K562 (cell line): Measurements from ENCODE around the gene PIK3CD. TPM values are rescaled to one million over a fixed set of nuclear protein-coding genes. Genes with fewer than 3 reads are reported as not detected.
A peak's percentile ranks its signal among the peaks of the same experiment; 100 is the strongest.

Experiments
- ATAC-seq: fragments of 200-7000 bp; cut with Tn5 transposase; 3 replicates; pipeline ENCODE4 v1.9.1; 2020; ENCODE audit warnings: moderate library complexity
- BruUV-seq: library from RNA; stranded (reverse); fragments of 400-500 nt; replicated peaks from 2 replicates; lab custom pipeline; 2021; lab: Mats Ljungman, UMichigan
- CTCF ChIA-PET: fragments of 300-600 bp; formaldehyde crosslinking; extraction: SDS; loops from one replicate; lab custom pipeline; 2021; ENCODE audit warnings: low intra/inter-chr PET ratio; lab: Yijun Ruan, JAX
- POLR2A ChIA-PET: fragments of 300-600, 350-650 bp; sonication (Branson Sonifier 250); formaldehyde crosslinking; extraction: SDS; loops from one replicate; lab custom pipeline; 2021; ENCODE audit warnings: antibody characterized with exemption, inconsistent platforms; lab: Yijun Ruan, JAX
- DNase-seq, 4 experiments: peaks; one replicate each; pipeline versions ENCODE4 v3.0.0 to v3.0.0-alpha.2; 2011 to 2018; ENCODE audit warnings: low spot score in 3 of 4, mixed read lengths in 3 of 4; ENCODE audit errors: extremely low read depth in 1 of 4
- FAIRE-seq: peaks from 2 replicates; lab custom pipeline; 2011; peaks lifted over from hg19 to GRCh38; lab: Jason Lieb, UNC
- H2AFZ ChIP-seq: 2 replicates; pipeline ENCODE4 v1.6.0; 2011; ENCODE audit warnings: low read depth, low read length, control low read depth, inconsistent platforms
- H3K27ac ChIP-seq: fragments of 200-600 bp; 3 replicates; pipeline ENCODE4 v1.8.0; 2011; ENCODE audit warnings: low read depth, mild to moderate bottlenecking, control low read depth, inconsistent platforms, low read length, moderate library complexity, mixed read lengths; ENCODE audit errors: extremely low read depth
- H3K27me3 ChIP-seq, 2 experiments: fragments of 300-600 bp in 1 of 2; 2 replicates in 1 of 2; 3 replicates in 1 of 2; pipeline versions ENCODE4 v1.6.0 to v1.8.0; 2011; ENCODE audit warnings: inconsistent platforms in 2 of 2, low read length in 2 of 2, mild to moderate bottlenecking in 1 of 2, mixed read lengths in 1 of 2, moderate library complexity in 1 of 2; ENCODE audit not compliant: control insufficient read depth in 2 of 2, insufficient read depth in 2 of 2
- H3K36me3 ChIP-seq: fragments of 300-600 bp; 3 replicates; pipeline ENCODE4 v1.8.0; 2011; ENCODE audit warnings: mild to moderate bottlenecking, low read length, inconsistent platforms; ENCODE audit not compliant: control insufficient read depth, insufficient read depth
- H3K4me1 ChIP-seq, 2 experiments: fragments of 200-600 bp in 1 of 2; replicated peaks in 1 of 2; 2 replicates in 1 of 2; 3 replicates in 1 of 2; pipeline versions ENCODE4 v1.5.1 to v1.8.0; 2011; ENCODE audit warnings: inconsistent platforms in 2 of 2, low read length in 2 of 2, mild to moderate bottlenecking in 1 of 2, mixed read lengths in 1 of 2, moderate library complexity in 1 of 2; ENCODE audit not compliant: control insufficient read depth in 2 of 2, insufficient read depth in 2 of 2
- H3K4me2 ChIP-seq: 2 replicates; pipeline ENCODE4 v1.6.1; 2011; ENCODE audit warnings: low read length, control low read depth, inconsistent platforms, mixed read lengths; ENCODE audit not compliant: insufficient read depth
- H3K4me3 ChIP-seq: fragments of 200-600 bp; sonication (generic), shearing (Covaris generic); 2 replicates; pipeline ENCODE4 v1.5.1; 2016; ENCODE audit warnings: control low read depth, inconsistent platforms
- H3K79me2 ChIP-seq: fragments of 200-600 bp; 3 replicates; pipeline ENCODE4 v1.8.0; 2011; ENCODE audit warnings: low read length, inconsistent platforms; ENCODE audit not compliant: control insufficient read depth, insufficient read depth
- H3K9ac ChIP-seq, 2 experiments: 2 replicates each; pipeline versions ENCODE4 v1.6.0 to v1.6.1; 2011; ENCODE audit warnings: low read depth in 2 of 2, low read length in 2 of 2, control low read depth in 1 of 2, inconsistent platforms in 1 of 2, mild to moderate bottlenecking in 1 of 2, mixed read lengths in 1 of 2; ENCODE audit not compliant: insufficient read depth in 1 of 2
- H3K9me1 ChIP-seq: one replicate; pipeline ENCODE4 v1.6.0; 2011; ENCODE audit warnings: inconsistent platforms, mild to moderate bottlenecking, low read length, moderate library complexity; ENCODE audit not compliant: control insufficient read depth, insufficient read depth
- H3K9me3 ChIP-seq: replicated peaks from 2 replicates; pipeline ENCODE4 v1.5.1; 2011; ENCODE audit warnings: low read depth, low read length, inconsistent platforms; ENCODE audit not compliant: control insufficient read depth, insufficient read depth
- H4K20me1 ChIP-seq: replicated peaks from 2 replicates; pipeline ENCODE4 v1.6.1; 2011; ENCODE audit warnings: low read length, inconsistent platforms, mixed read lengths; ENCODE audit not compliant: control insufficient read depth, insufficient read depth
- CC2D1A ChIP-seq: fragments of 450-650 bp; IDR thresholded peaks from 2 replicates; pipeline ENCODE4 v1.6.1; 2017; ENCODE audit warnings: mild to moderate bottlenecking
- FOXK2 ChIP-seq, 2 experiments: fragments of 450-650 bp; IDR thresholded peaks in 1 of 2; conservative IDR thresholded peaks in 1 of 2; 2 replicates each; pipeline ENCODE4 v1.6.1; 2016; ENCODE audit warnings: low read depth in 2 of 2, mild to moderate bottlenecking in 1 of 2
- JUN ChIP-seq, 2 experiments: sonication (generic) in 1 of 2; formaldehyde crosslinking in 1 of 2; IDR thresholded peaks; 2 replicates each; pipeline versions ENCODE4 v1.6.1 to v1.8.0; 2012 to 2022; ENCODE audit warnings: borderline replicate concordance in 2 of 2, mild to moderate bottlenecking in 2 of 2, improper control_type of control experiment in 1 of 2, low read depth in 1 of 2, low read length in 1 of 2, missing genetic modification reagents in 1 of 2
- LARP7 ChIP-seq: fragments of 450-650 bp; IDR thresholded peaks from 2 replicates; pipeline ENCODE4 v1.6.1; 2016
- MAFF ChIP-seq: IDR thresholded peaks from 2 replicates; pipeline ENCODE4 v1.6.1; 2012; ENCODE audit warnings: low read length, improper control_type of control experiment
- MECOM ChIP-seq: fragments of 250-450 bp; sonication (Bioruptor Pico); IDR thresholded peaks from 2 replicates; pipeline ENCODE4 v1.8.0; 2022; ENCODE audit warnings: inconsistent platforms
- RBFOX2 ChIP-seq: fragments of 200-400 bp; formaldehyde crosslinking; IDR thresholded peaks from 2 replicates; pipeline ENCODE4 v1.6.1; 2017; ENCODE audit warnings: low read depth, mild to moderate bottlenecking, low read length, moderate library complexity
- SMAD4 ChIP-seq: fragments of 250-450 bp; sonication (Bioruptor Pico); conservative IDR thresholded peaks from 2 replicates; pipeline ENCODE4 v1.8.0; 2021; ENCODE audit warnings: inconsistent platforms, mild to moderate bottlenecking, moderate library complexity
- SPI1 ChIP-seq: IDR thresholded peaks from 2 replicates; pipeline ENCODE4 v1.6.1; 2011; ENCODE audit warnings: low read depth, low read length, control low read depth, borderline replicate concordance
- SREBF1 ChIP-seq: fragments of 150-350 bp; IDR thresholded peaks from 2 replicates; pipeline ENCODE4 v1.6.1; 2014; ENCODE audit warnings: antibody characterized with exemption, low read depth, low read length, borderline replicate concordance
- ZNF197 ChIP-seq: fragments of 200-800 bp; sonication (Bioruptor generic); IDR thresholded peaks from 2 replicates; pipeline ENCODE4 v1.6.1; 2016; ENCODE audit warnings: low read depth, missing genetic modification characterization, missing compliant biosample characterization
- ZNF431 ChIP-seq: sonication (generic); formaldehyde crosslinking; IDR thresholded peaks from 2 replicates; pipeline ENCODE4 v1.8.0; 2022; ENCODE audit warnings: mild to moderate bottlenecking, missing genetic modification reagents
- ZSCAN29 ChIP-seq: fragments of 450-650 bp; IDR thresholded peaks from 2 replicates; pipeline ENCODE4 v1.6.1; 2017
- WGBS: fragments of 100-300 bp; shearing (Covaris generic); methylation state at CpG from one replicate; pipeline ENCODE4 v1.1.6; 2016; ENCODE audit warnings: low coverage, mixed read lengths; ENCODE audit not compliant: insufficient coverage; ENCODE audit errors: missing lambda C conversion rate; 5-methylcytosine and 5-hydroxymethylcytosine counted together
- in situ Hi-C: fragments of 300-500 bp; cut with MboI; formaldehyde crosslinking; loops from 4 replicates; pipeline ENCODE4 v1.15.0; 2018; ENCODE audit warnings: inconsistent platforms, mixed read lengths
- intact Hi-C: fragments of 100-400 bp; cut with micrococcal nuclease; formaldehyde crosslinking; loops from 2 replicates; pipeline ENCODE4 v1.14.2; 2022
- polyA plus RNA-seq, 8 experiments: library from polyadenylated mRNA; depleted of rRNA in 4 of 8; stranded (reverse) in 5 of 8; unstranded in 3 of 8; fragments of >200 nt; fragmentation: Nextera tagmentation in 2 of 8; fragmentation: Illumina TruSeq in 1 of 8; extraction: Ambion mirVana in 2 of 8; extraction: Trizol in 1 of 8; gene quantifications; 2 replicates each; pipeline versions ENCODE4 v1.2.1 to v1.2.3, GENCODE V29; 2011 to 2014; ENCODE audit warnings: inconsistent platforms in 1 of 8, missing spikeins in 1 of 8
- total RNA-seq, 7 experiments: library from RNA; depleted of rRNA in 6 of 7; stranded (reverse); fragments of >200 nt in 6 of 7; fragmentation: Illumina TruSeq in 2 of 7; extraction: Trizol in 2 of 7; gene quantifications; 2 replicates each; pipeline versions ENCODE4 v1.2.1 to v1.2.3, GENCODE V29; 2011 to 2021; ENCODE audit warnings: low replicate concordance in 1 of 7
- TF ChIP-seq, protein P1 (sequence below): fragments of 250-450 bp; sonication (Bioruptor Pico); IDR thresholded peaks from 2 replicates; pipeline ENCODE4 v1.8.0; 2021; ENCODE audit warnings: moderate library complexity, mild to moderate bottlenecking, inconsistent platforms

PIK3CD gene
- total and polyA plus RNA-seq, 9 of the 15 experiments (the other 6 are each of a cell fraction or from before 2014, with no cell fraction given), result 1.8 to 20.8 (median 7.2) TPM

DNA sequence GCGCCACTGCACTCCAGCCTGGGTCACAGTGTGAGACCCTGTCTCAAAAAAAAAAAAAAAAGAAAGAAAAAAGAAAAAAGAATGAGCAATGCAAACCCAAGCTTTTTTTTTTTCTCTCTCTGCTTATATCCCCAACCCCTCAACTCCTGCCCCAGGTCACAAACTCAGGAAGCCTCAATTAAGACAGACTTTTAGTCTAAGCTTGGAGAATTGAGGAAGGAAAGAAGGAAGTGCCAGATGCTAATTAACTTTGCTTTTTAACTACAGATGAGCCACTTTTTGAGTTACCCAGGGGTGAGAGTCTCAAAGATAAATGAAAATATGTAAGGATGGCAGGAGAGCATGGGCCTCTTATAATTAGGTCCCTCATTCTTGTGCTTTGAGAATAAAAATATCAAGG, 33.3 kb downstream of the PIK3CD start:
- Histone ChIP-seq H3K9ac (no peak overlapping the region), H3K4me1 (peaks cover 19 to 25% of the 10 kb centered on the region in 2 experiments), H4K20me1 (no peaks in the 10 kb centered on the region; the same call in 1 of the 2 replicates), H3K4me2 (no peak overlapping the region), H3K9me1 (no peaks in the 10 kb centered on the region), H3K4me3 (no peak overlapping the region), H2AFZ (no peak overlapping the region), H3K27ac (no peak overlapping the region)
- intact Hi-C loops, result loop anchor here (5.0 kb wide), 1 partner anchor 58 kb away; no protein-coding TSS in a partner anchor
- no peak for ATAC-seq
- no peak for DNase-seq
- TF ChIP-seq SREBF1, result no peak
- TF ChIP-seq SPI1, result peak; percentile 47; the same call in 1 of the 2 replicates
- TF ChIP-seq, all 486 proteins: peak for 1
- in situ Hi-C loops, result no loop called here
- H3K27me3 ChIP-seq, result no peaks in the 10 kb centered on the region
- FAIRE-seq, result no peak
- H3K9me3 ChIP-seq, result no peaks in the 10 kb centered on the region
- H3K36me3 ChIP-seq, result peaks cover 9% of the 10 kb centered on the region; the same call in 2 of the 3 replicates
- H3K79me2 ChIP-seq, result peaks cover 8% of the 10 kb centered on the region; the same call in 2 of the 3 replicates
- no TSS peak for BruUV-seq
- CTCF ChIA-PET, result no interaction called here
- 90% methylated on average over 1 of the region's 1 CpG for WGBS
- POLR2A ChIA-PET, result interaction anchor here (0.7 kb wide), 1 partner anchor 17 kb away, joined by 4 read pairs; no protein-coding TSS in a partner anchor

DNA sequence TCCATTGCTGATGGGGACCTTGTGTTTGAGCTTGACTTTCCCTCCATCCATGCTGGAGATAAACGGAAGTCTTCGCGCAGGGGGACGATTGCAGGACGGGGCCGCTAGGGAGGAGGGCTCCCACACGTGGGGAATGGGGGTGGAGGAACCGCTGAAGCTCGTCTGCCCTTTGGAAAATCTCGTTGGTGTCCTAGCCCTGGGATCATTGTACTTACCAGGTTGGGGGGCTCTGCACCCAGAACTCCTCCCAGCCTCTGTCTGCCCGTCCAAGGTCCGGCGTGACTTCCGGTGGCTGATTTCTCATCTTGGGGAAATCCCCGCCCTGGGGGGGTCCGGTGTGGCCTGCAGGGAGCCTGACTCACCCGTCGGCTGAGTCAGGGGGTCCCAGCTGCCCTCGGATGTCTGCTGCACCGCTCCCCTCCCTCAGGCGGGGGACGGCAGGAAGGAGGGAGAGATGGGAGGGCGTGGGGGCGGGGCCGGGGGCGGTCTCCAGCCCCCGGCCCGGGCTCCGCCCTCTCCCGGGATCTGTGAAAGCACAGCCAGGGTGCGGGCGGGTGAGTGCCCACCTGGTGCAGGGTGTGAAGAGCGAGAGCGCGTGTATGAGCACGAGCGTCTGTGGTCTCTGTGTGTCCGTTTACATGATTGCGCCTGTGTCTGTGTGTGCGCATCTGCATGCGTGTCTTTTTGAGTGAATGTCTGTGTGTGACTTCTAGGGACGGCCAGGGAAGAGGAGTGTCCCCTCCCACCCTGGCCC, 35.8 kb downstream of the PIK3CD start:
- peak; percentile 80 for ATAC-seq
- FAIRE-seq, result peak; percentile 49
- ChIA-PET CTCF (interaction anchor here (1.7 kb wide), 1 partner anchor 60 kb away, joined by 10 read pairs; no protein-coding TSS in a partner anchor), POLR2A (interaction anchor here (0.5 to 1.7 kb wide), 6 partner anchors 10 to 98 kb away, joined by 3 to 8 read pairs (median 4); no protein-coding TSS in a partner anchor)
- BruUV-seq, result TSS peak; percentile 79
- Histone ChIP-seq H3K4me2 (peak overlapping the region; percentile 90), H3K27ac (peak overlapping the region; percentile 70), H3K9ac (peak overlapping the region; percentile 78 to 94), H3K4me1 (peaks cover 31 to 39% of the 10 kb centered on the region in 2 experiments), H2AFZ (peak overlapping the region; percentile 98), H3K4me3 (peak overlapping the region; percentile 73), H3K27me3 (no peaks in the 10 kb centered on the region), H4K20me1 (no peaks in the 10 kb centered on the region), H3K9me3 (no peaks in the 10 kb centered on the region), H3K79me2 (peaks cover 12% of the 10 kb centered on the region; the same call in 2 of the 3 replicates), H3K36me3 (peaks cover 6% of the 10 kb centered on the region; the same call in 2 of the 3 replicates), H3K9me1 (no peaks in the 10 kb centered on the region)
- in situ Hi-C loops, result no loop called here
- peak; percentile 81 to 97 (median 94) for DNase-seq
- under 1% methylated on average over 34 of the region's 42 CpGs for WGBS
- intact Hi-C loops, result loop anchor here (5.0 kb wide), 1 partner anchor 60 kb away; no protein-coding TSS in a partner anchor
- TF ChIP-seq ZNF197, result peak; percentile 24; the same call in 1 of the 2 replicates
- TF ChIP-seq FOXK2 (conservative IDR thresholded peaks at IDR 0.05 in 1 of 2, IDR thresholded peaks at IDR 0.05 in 1 of 2; ENCODE audit: low read depth in 2 of 2), result peak; percentile 50 to 57; a peak in 2 of 4 replicates
- TF ChIP-seq JUN (IDR thresholded peaks at IDR 0.05; ENCODE audit: borderline replicate concordance, low read depth, low read length), result peak; percentile 83; the same call in 1 of the 2 replicates
- no peak for TF ChIP-seq JUN (CRISPR knock-in tag; IDR thresholded peaks at IDR 0.05; ENCODE audit: borderline replicate concordance)
- TF ChIP-seq MECOM (CRISPR knock-in tag), result 0 out of 2 replicates have a peak, but pooled peaks have one; percentile 43
- no peak for TF ChIP-seq MAFF
- TF ChIP-seq LARP7, result peak; percentile 87; the same call in 1 of the 2 replicates
- no peak for TF ChIP-seq CC2D1A
- TF ChIP-seq SMAD4 (CRISPR knock-in tag), result peak; percentile 44; the same call in 1 of the 2 replicates
- TF ChIP-seq, protein P1, sequence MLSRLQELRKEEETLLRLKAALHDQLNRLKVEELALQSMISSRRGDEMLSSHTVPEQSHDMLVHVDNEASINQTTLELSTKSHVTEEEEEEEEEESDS (CRISPR knock-in tag), result no peak
- TF ChIP-seq SPI1, result peak; percentile 72; the same call in 1 of the 2 replicates
- TF ChIP-seq ZNF431 (CRISPR knock-in tag), result 0 out of 2 replicates have a peak, but pooled peaks have one; percentile 51
- TF ChIP-seq ZSCAN29, result no peak
- TF ChIP-seq RBFOX2, result peak; percentile 78
